ENCODE results near the gene PLEKHG4B.

PLEKHG4B gene

GRCh38 chr5:153256-153655 lies 61.3 kb downstream of the PLEKHG4B start:
- TF ChIP-seq, protein P1, sequence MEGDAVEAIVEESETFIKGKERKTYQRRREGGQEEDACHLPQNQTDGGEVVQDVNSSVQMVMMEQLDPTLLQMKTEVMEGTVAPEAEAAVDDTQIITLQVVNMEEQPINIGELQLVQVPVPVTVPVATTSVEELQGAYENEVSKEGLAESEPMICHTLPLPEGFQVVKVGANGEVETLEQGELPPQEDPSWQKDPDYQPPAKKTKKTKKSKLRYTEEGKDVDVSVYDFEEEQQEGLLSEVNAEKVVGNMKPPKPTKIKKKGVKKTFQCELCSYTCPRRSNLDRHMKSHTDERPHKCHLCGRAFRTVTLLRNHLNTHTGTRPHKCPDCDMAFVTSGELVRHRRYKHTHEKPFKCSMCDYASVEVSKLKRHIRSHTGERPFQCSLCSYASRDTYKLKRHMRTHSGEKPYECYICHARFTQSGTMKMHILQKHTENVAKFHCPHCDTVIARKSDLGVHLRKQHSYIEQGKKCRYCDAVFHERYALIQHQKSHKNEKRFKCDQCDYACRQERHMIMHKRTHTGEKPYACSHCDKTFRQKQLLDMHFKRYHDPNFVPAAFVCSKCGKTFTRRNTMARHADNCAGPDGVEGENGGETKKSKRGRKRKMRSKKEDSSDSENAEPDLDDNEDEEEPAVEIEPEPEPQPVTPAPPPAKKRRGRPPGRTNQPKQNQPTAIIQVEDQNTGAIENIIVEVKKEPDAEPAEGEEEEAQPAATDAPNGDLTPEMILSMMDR (IDR thresholded peaks at IDR 0.05; ENCODE audit: control insufficient read depth, extremely low read depth, insufficient read depth): no peak
- DNase-seq (ENCODE audit: low read depth): no peak
- no peak overlapping the region for H3K4me3 ChIP-seq (ENCODE audit: low read depth, low read length)

GRCh38 chr5:154236-154635 lies 62.3 kb downstream of the PLEKHG4B start:
- no peak overlapping the region for H3K4me3 ChIP-seq (ENCODE audit: low read depth, low read length)
- TF ChIP-seq, protein P1 (IDR thresholded peaks at IDR 0.05; ENCODE audit: control insufficient read depth, extremely low read depth, insufficient read depth): no peak
- no peak for DNase-seq (ENCODE audit: low read depth)

DNA sequence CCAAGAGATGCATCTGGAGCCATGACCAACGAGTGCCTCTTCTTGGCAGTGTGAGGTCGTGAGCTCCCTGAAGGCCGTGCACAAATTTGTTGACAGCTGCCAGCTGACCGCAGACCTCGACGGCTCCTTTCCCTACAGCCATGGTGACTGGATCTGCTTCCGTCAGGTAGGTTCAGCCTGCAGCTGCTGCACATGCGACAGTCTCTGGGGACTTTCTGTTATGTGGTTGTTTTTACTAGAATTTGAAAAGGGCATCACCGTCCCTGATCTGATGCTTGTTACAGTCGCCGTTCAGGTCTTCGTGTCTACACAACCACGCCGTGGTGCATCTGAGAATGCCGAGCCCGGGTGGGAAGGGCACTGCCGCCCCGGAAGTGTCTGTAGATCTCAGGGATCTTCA lies 62.9 kb downstream of the PLEKHG4B start:
- TF ChIP-seq, protein P1 (IDR thresholded peaks at IDR 0.05; ENCODE audit: control insufficient read depth, extremely low read depth, insufficient read depth): no peak

GRCh38 chr5:155651-156410 lies 63.9 kb downstream of the PLEKHG4B start:
- DNase-seq (ENCODE audit: low read depth): no peak
- TF ChIP-seq, protein P1 (IDR thresholded peaks at IDR 0.05; ENCODE audit: control insufficient read depth, extremely low read depth, insufficient read depth): no peak
- H3K4me3 ChIP-seq (ENCODE audit: low read depth, low read length): no peak overlapping the region

More for the DNA sequence above, 62.9 kb downstream of the PLEKHG4B start:
- DNase-seq (ENCODE audit: low read depth): no peak
- H3K4me3 ChIP-seq (ENCODE audit: low read depth, low read length): no peak overlapping the region

GRCh38 chr5:156411-157072 lies 64.6 kb downstream of the PLEKHG4B start:
- DNase-seq (ENCODE audit: low read depth): no peak
- no peak overlapping the region for H3K4me3 ChIP-seq (ENCODE audit: low read depth, low read length)
- TF ChIP-seq, protein P1 (IDR thresholded peaks at IDR 0.05; ENCODE audit: control insufficient read depth, extremely low read depth, insufficient read depth): no peak

GRCh38 chr5:157126-157715 lies 65.3 kb downstream of the PLEKHG4B start:
- no peak for DNase-seq (ENCODE audit: low read depth)
- TF ChIP-seq, protein P1 (IDR thresholded peaks at IDR 0.05; ENCODE audit: control insufficient read depth, extremely low read depth, insufficient read depth): no peak
- no peak overlapping the region for H3K4me3 ChIP-seq (ENCODE audit: low read depth, low read length)
